CD4-positive, alpha-beta T cell treated with Interleukin-15 for 4 hours (primary cell): ENCODE measurements around the gene C1QTNF8.

Source experiments
- DNase-seq: peaks from one replicate; pipeline ENCODE4 v3.0.0-alpha.2; 2020; ENCODE audit warnings: low spot score

The C1QTNF8 gene

GRCh38 chr16:1077877-1078578, 18.0 kb downstream of the C1QTNF8 start:
- DNase-seq = no peak

GRCh38 chr16:1076801-1077576, 19.1 kb downstream of the C1QTNF8 start:
- DNase-seq = no peak

GRCh38 chr16:1075546-1075945, 20.5 kb downstream of the C1QTNF8 start:
- no peak for DNase-seq

GRCh38 chr16:1074379-1074649, 21.7 kb downstream of the C1QTNF8 start:
- DNase-seq = no peak

- DNase-seq = no peak
Observed at GRCh38 chr16:1073566-1074378, 22.3 kb downstream of the C1QTNF8 start.

GRCh38 chr16:1073262-1073558, 22.8 kb downstream of the C1QTNF8 start:
- no peak for DNase-seq

- DNase-seq = no peak
Observed at GRCh38 chr16:1072526-1073261, 23.4 kb downstream of the C1QTNF8 start, which contains the start of gene SSTR5. SSTR5 (plus strand) TSS chr16:1072747; CDS start chr16:1078869, 6,122 bp downstream.

GRCh38 chr16:1071561-1072225, 24.4 kb downstream of the C1QTNF8 start:
- no peak for DNase-seq

- no peak for DNase-seq
Observed at GRCh38 chr16:1070864-1071408, 25.1 kb downstream of the C1QTNF8 start.

- DNase-seq = no peak
Observed at GRCh38 chr16:1070084-1070863, 25.8 kb downstream of the C1QTNF8 start.

GRCh38 chr16:1069154-1069553, 26.9 kb downstream of the C1QTNF8 start:
- no peak for DNase-seq

- no peak for DNase-seq
Observed at GRCh38 chr16:1068451-1068850, 27.6 kb downstream of the C1QTNF8 start.

- DNase-seq = no peak
Observed at GRCh38 chr16:1067629-1068028, 28.4 kb downstream of the C1QTNF8 start.

GRCh38 chr16:1066584-1067172, 29.4 kb downstream of the C1QTNF8 start:
- no peak for DNase-seq

- no peak for DNase-seq
Observed at GRCh38 chr16:1065469-1066128, 30.4 kb downstream of the C1QTNF8 start.

- DNase-seq = no peak
Observed at GRCh38 chr16:1063728-1064127, 32.3 kb downstream of the C1QTNF8 start.

GRCh38 chr16:1062895-1063294, 33.1 kb downstream of the C1QTNF8 start:
- no peak for DNase-seq

- no peak for DNase-seq
Observed at GRCh38 chr16:1061769-1062505, 34.1 kb downstream of the C1QTNF8 start.
